Hematopoietic multipotent progenitor cell treated with erythropoietin and hydrocortisone succinate and interleukin-3 and kit ligand, for 8 days (in vitro differentiated cells): ENCODE results near the gene TIMM23B.
"Not testable (repeated sequence)": the region's sequence is repeated elsewhere in the genome, so short reads cannot be mapped to it uniquely, and the experiment has no call there.

ENCODE experiments used
- DNase-seq: peaks from one replicate; pipeline ENCODE4 v3.0.0-alpha.2; 2015

TIMM23B gene

GRCh38 chr10:49987207-49987606 lies 45.4 kb downstream of the TIMM23B start:
- DNase-seq = not testable (repeated sequence)

GRCh38 chr10:49988376-49988775 lies 46.5 kb downstream of the TIMM23B start, which contains the start of gene AGAP6:
TSS of gene AGAP6 (plus strand) at chr10:49988406. CDS start at chr10:49988716, 310 bp downstream.
- not testable (repeated sequence) for DNase-seq

GRCh38 chr10:49995321-49995720 lies 53.5 kb downstream of the TIMM23B start:
- DNase-seq = not testable (repeated sequence)

GRCh38 chr10:50014024-50014423 lies 72.2 kb downstream of the TIMM23B start:
- DNase-seq = not testable (repeated sequence)

GRCh38 chr10:50015596-50016220 lies 73.9 kb downstream of the TIMM23B start:
- not testable (repeated sequence) for DNase-seq

- DNase-seq = not testable (repeated sequence)
These were observed 75.1 kb downstream of the TIMM23B start for GRCh38 chr10:50016926-50017325.

- DNase-seq = not testable (repeated sequence)
These were observed 75.8 kb downstream of the TIMM23B start for GRCh38 chr10:50017646-50018045.

- DNase-seq = not testable (repeated sequence)
These were observed 77.4 kb downstream of the TIMM23B start for GRCh38 chr10:50019279-50019678.

- DNase-seq = not testable (repeated sequence)
These were observed 78.7 kb downstream of the TIMM23B start for GRCh38 chr10:50020451-50021024.

- DNase-seq = no peak
These were observed 79.8 kb downstream of the TIMM23B start for GRCh38 chr10:50021646-50022045.
